Brain microvascular endothelial cell (primary cell): Measurements from ENCODE around the gene CLDN11.

ENCODE experiments used
- DNase-seq: peaks from one replicate; pipeline ENCODE4 v3.0.0-alpha.2; 2020
- H3K27ac ChIP-seq: fragments of 250-450 bp; sonication (Bioruptor Pico); 2 replicates; pipeline ENCODE4 v1.5.1; 2020; ENCODE audit warnings: mild to moderate bottlenecking, moderate library complexity
- H3K27me3 ChIP-seq: fragments of 250-450 bp; sonication (Bioruptor Pico); replicated peaks from 2 replicates; pipeline ENCODE4 v1.5.1; 2020; ENCODE audit warnings: mild to moderate bottlenecking
- H3K36me3 ChIP-seq: fragments of 250-450 bp; sonication (Bioruptor Pico); replicated peaks from 2 replicates; pipeline ENCODE4 v1.5.1; 2020; ENCODE audit warnings: mild to moderate bottlenecking
- H3K4me3 ChIP-seq: 2 replicates; pipeline ENCODE4 v1.5.1; 2011; ENCODE audit warnings: low read depth, mild to moderate bottlenecking, control low read depth, low read length, moderate library complexity
- in situ Hi-C: cut with HindIII; loops from 2 replicates; pipeline ENCODE4 v1.10.0; 2017; ENCODE audit warnings: low sequenced_read_pairs, low pct_ligation_motif_present
- TF ChIP-seq, protein P1 (sequence below): IDR thresholded peaks from 2 replicates; pipeline ENCODE4 v1.5.1; 2011; ENCODE audit warnings: low read depth, mild to moderate bottlenecking, moderate library complexity, low read length, control low read depth, inconsistent platforms; ENCODE audit errors: missing control alignments

Gene CLDN11

DNA sequence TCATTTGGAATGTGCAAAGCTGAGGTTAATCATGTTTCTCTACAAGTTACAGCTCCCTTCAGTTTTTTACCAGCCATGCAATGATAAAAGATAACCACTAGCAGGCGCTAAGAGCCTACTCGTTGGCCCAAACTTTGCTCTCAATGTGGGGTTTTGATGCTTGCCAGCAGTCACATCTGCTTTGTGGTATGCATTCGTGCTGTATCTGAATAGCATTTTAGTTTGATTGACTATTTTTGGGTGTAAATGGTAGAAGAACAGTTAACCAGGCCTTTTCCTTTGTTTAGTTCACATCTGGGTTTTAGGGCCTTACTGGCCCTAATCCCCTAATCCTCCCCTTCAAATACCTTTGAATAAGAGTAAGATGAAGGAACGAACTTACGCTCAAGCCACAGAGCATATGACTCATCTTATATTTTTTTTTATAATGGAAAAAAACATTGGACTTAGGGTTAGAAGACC lies 4.4 kb upstream of the CLDN11 start:
- no peaks in the 10 kb centered on the region for H3K27me3 ChIP-seq
- TF ChIP-seq, protein P1, sequence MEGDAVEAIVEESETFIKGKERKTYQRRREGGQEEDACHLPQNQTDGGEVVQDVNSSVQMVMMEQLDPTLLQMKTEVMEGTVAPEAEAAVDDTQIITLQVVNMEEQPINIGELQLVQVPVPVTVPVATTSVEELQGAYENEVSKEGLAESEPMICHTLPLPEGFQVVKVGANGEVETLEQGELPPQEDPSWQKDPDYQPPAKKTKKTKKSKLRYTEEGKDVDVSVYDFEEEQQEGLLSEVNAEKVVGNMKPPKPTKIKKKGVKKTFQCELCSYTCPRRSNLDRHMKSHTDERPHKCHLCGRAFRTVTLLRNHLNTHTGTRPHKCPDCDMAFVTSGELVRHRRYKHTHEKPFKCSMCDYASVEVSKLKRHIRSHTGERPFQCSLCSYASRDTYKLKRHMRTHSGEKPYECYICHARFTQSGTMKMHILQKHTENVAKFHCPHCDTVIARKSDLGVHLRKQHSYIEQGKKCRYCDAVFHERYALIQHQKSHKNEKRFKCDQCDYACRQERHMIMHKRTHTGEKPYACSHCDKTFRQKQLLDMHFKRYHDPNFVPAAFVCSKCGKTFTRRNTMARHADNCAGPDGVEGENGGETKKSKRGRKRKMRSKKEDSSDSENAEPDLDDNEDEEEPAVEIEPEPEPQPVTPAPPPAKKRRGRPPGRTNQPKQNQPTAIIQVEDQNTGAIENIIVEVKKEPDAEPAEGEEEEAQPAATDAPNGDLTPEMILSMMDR = peak; percentile 96
- H3K4me3 ChIP-seq = no peak overlapping the region
- peak overlapping the region; percentile 53 for H3K27ac ChIP-seq
- DNase-seq = peak; percentile 76
- H3K36me3 ChIP-seq = no peaks in the 10 kb centered on the region
- in situ Hi-C loops = no loop called here

GRCh38 chr3:170417090-170417489 lies 1.6 kb upstream of the CLDN11 start:
- no peak for DNase-seq
- Histone ChIP-seq H3K4me3 (no peak overlapping the region), H3K36me3 (no peaks in the 10 kb centered on the region), H3K27me3 (no peaks in the 10 kb centered on the region), H3K27ac (no peak overlapping the region)
- in situ Hi-C loops = no loop called here
- TF ChIP-seq, protein P1 = no peak

DNA sequence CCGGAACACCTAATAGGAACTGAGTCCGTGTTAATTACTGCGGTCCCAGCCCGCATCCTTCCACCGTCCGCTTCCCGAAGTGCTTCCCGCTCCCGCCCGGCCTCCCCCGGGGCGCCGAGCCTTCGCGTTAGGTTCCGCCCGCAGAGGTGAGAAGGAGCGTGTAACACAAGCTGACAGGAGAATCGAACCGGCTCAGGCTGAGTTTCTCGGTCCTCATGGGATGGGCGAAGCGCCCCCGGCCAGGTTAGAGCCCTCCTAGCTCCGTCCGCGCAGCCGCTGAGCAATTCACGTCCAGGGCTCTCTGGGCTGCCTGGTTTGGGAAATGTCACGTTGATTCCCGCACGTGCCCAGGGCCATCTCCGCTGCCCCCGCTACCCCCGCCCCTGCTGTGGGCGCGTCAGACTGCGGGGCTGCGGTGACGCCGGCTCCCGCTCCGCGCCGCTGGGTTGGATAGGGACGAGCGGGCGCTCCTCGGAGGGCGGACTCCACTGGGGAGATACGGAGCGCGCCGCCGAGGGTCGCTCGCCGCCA lies 954 bp downstream of the CLDN11 start:
- H3K27ac ChIP-seq = peak overlapping the region; percentile 56
- in situ Hi-C loops = no loop called here

GRCh38 chr3:170420307-170420821 lies 1.7 kb downstream of the CLDN11 start:
- in situ Hi-C loops = no loop called here
- H3K27me3 ChIP-seq = no peaks in the 10 kb centered on the region
- H3K27ac ChIP-seq = peak overlapping the region; percentile 56
- TF ChIP-seq, protein P1 = no peak
- DNase-seq = no peak
- H3K36me3 ChIP-seq = peaks cover 17% of the 10 kb centered on the region
- H3K4me3 ChIP-seq = peak overlapping the region; percentile 72

More for the DNA sequence above, 954 bp downstream of the CLDN11 start:
- peaks cover 11% of the 10 kb centered on the region for H3K36me3 ChIP-seq
- DNase-seq = no peak
- peak overlapping the region; percentile 72 for H3K4me3 ChIP-seq
- TF ChIP-seq, protein P1 = no peak
- no peaks in the 10 kb centered on the region for H3K27me3 ChIP-seq

DNA sequence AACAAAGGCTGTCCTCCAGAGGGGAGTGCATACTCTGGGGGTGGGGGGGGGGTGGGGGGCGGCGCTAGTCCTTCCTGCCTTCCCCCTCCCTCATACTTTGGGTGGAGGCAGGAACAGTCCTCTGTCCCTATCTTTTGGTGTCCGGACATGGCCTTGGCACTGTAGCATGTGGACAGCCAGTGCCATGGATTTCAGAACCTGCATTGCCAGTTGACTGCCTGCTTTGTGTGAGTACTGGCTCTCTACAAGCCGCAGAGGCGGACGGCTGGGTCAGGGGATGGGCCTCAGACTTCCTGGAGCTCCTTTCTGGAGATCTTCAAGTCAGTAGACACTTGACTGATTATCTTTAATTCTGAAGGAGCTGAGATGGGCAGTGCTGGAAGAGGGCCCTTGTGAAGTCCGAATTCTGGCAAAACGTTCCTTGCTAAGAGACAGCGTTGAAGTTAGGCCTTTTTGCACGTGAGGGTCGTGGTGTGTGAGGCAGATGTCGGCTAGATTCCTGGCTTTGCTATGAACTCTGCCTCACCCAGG lies 2.5 kb downstream of the CLDN11 start:
- no peak for DNase-seq
- peaks cover 25% of the 10 kb centered on the region for H3K36me3 ChIP-seq
- TF ChIP-seq, protein P1 = no peak
- H3K4me3 ChIP-seq = peak overlapping the region; percentile 72
- peak overlapping the region; percentile 9 for H3K27ac ChIP-seq
- H3K27me3 ChIP-seq = no peaks in the 10 kb centered on the region
- in situ Hi-C loops = no loop called here
